B cell (primary cell): ENCODE data around the gene CASK.

Source experiments
- EZH2 ChIP-seq: IDR thresholded peaks from 2 replicates; pipeline ENCODE4 v1.6.1; 2012; ENCODE audit warnings: borderline replicate concordance, low read depth, mild to moderate bottlenecking, moderate library complexity, low read length; ENCODE audit not compliant: insufficient read depth, poor library complexity, severe bottlenecking
- TF ChIP-seq, protein P1 (sequence below): fragments of 200-600 bp; IDR thresholded peaks from one replicate; pipeline ENCODE4 v1.8.0; 2022; ENCODE audit warnings: antibody characterized with exemption, mild to moderate bottlenecking

DNA sequence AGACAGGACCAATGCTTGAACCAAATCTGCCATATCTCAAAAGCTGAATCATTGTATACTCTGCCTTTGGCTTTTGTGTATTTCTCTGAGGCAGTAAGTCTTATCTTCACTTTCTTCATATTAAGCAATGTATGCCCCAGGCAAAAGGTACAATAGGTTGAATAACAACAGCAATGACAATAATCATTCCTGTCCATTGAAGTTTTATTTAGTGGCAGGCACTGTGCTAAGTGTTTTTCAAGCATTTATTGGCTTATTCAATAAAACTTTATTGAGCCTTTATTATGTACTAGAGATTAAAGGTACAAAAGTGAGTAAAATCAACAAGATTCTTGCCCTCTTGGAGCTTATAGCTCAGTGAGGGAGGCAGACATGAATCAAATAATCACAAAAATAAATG lies 8.2 kb upstream of the CASK start:
- TF ChIP-seq, protein P1, sequence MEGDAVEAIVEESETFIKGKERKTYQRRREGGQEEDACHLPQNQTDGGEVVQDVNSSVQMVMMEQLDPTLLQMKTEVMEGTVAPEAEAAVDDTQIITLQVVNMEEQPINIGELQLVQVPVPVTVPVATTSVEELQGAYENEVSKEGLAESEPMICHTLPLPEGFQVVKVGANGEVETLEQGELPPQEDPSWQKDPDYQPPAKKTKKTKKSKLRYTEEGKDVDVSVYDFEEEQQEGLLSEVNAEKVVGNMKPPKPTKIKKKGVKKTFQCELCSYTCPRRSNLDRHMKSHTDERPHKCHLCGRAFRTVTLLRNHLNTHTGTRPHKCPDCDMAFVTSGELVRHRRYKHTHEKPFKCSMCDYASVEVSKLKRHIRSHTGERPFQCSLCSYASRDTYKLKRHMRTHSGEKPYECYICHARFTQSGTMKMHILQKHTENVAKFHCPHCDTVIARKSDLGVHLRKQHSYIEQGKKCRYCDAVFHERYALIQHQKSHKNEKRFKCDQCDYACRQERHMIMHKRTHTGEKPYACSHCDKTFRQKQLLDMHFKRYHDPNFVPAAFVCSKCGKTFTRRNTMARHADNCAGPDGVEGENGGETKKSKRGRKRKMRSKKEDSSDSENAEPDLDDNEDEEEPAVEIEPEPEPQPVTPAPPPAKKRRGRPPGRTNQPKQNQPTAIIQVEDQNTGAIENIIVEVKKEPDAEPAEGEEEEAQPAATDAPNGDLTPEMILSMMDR = no peak
- no peak for TF ChIP-seq EZH2
